Measurements from ENCODE around the gene SNTB2.
"Not testable (repeated sequence)": the region's sequence is repeated elsewhere in the genome, so short reads cannot be mapped to it uniquely, and the experiment has no call there.

GRCh38 chr16:69149621-69150020 is 37.3 kb upstream of the SNTB2 start:
- not testable (repeated sequence) for TF ChIP-seq CTCF (IDR thresholded peaks at IDR 0.05 in 4 of 5, conservative IDR thresholded peaks at IDR 0.05 in 1 of 5); POLR2A (IDR thresholded peaks at IDR 0.05)
